B cell (primary cell): ENCODE results near the gene TMEM154.

ENCODE experiments used
- EZH2 ChIP-seq: IDR thresholded peaks from 2 replicates; pipeline ENCODE4 v1.6.1; 2012; ENCODE audit warnings: borderline replicate concordance, low read depth, mild to moderate bottlenecking, moderate library complexity, low read length; ENCODE audit not compliant: insufficient read depth, poor library complexity, severe bottlenecking
- TF ChIP-seq, protein P1 (sequence below): fragments of 200-600 bp; IDR thresholded peaks from one replicate; pipeline ENCODE4 v1.8.0; 2022; ENCODE audit warnings: antibody characterized with exemption, mild to moderate bottlenecking

DNA sequence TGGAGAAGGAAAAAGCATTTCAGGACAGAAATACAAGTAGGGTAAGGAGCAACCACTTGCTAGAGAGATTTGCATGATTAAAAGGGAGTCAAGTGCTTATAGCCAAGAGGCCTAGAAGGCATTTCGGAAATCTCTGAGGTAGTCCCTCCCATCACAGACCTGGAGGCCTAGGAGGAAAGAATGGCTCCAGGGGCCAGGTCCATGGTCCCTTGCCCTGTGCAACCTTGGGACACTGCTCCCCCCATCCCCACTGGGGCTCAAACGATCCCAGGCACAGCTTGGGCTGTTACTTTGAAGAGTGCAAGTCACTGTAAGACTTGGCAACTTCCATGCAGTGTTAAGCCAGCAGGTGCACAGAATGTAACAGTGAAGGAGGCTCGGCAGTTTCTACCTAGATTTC is 92.7 kb downstream of the TMEM154 start:
- no peak for TF ChIP-seq EZH2
- TF ChIP-seq, protein P1, sequence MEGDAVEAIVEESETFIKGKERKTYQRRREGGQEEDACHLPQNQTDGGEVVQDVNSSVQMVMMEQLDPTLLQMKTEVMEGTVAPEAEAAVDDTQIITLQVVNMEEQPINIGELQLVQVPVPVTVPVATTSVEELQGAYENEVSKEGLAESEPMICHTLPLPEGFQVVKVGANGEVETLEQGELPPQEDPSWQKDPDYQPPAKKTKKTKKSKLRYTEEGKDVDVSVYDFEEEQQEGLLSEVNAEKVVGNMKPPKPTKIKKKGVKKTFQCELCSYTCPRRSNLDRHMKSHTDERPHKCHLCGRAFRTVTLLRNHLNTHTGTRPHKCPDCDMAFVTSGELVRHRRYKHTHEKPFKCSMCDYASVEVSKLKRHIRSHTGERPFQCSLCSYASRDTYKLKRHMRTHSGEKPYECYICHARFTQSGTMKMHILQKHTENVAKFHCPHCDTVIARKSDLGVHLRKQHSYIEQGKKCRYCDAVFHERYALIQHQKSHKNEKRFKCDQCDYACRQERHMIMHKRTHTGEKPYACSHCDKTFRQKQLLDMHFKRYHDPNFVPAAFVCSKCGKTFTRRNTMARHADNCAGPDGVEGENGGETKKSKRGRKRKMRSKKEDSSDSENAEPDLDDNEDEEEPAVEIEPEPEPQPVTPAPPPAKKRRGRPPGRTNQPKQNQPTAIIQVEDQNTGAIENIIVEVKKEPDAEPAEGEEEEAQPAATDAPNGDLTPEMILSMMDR, result no peak
